Measurements from ENCODE around the gene RAB34.

RAB34 gene, protein sequence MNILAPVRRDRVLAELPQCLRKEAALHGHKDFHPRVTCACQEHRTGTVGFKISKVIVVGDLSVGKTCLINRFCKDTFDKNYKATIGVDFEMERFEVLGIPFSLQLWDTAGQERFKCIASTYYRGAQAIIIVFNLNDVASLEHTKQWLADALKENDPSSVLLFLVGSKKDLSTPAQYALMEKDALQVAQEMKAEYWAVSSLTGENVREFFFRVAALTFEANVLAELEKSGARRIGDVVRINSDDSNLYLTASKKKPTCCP

DNA sequence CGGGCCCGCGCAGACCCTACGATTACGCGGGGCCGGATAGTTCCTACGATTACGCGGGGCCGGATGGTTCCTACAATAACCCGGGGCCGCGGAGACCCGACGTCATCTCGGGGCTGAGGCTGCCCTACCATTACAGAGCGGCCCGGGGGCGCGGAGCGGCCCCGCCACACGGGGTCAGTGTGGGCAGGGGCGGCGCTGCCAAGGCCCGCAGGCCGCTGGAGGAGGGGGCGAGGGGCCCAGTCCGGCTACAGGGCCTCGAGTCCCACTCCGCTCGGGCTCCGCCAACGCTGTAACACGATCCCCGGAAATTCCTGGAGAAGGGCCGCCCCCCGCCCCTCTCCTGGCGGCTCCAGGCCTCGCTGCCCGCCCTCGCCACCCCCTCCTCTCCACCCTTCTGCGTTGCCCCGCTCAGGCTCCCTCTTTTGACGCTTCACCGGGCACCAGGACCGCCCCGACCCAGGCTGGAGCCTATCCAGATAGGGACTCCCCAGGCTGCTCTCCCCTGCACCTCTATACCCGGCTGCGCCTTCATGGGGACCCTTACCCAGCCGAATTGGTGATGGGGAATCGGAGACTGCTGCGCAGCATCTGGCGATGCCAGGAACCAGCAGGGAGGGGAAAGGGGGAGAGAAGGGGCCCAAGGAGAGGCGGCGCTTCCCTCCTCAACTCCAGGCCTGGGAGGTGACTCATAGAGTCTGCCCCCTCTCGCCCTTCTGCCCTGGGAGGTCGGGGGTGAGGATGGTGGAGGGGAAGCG lies at the start of gene RAB34:
Gene RAB34, minus strand, starts transcription at position 291 of the 755 bp plus-strand sequence. CDS start 602 bp downstream, outside the sequence.
- peak; percentile 48 for DNase-seq

DNA sequence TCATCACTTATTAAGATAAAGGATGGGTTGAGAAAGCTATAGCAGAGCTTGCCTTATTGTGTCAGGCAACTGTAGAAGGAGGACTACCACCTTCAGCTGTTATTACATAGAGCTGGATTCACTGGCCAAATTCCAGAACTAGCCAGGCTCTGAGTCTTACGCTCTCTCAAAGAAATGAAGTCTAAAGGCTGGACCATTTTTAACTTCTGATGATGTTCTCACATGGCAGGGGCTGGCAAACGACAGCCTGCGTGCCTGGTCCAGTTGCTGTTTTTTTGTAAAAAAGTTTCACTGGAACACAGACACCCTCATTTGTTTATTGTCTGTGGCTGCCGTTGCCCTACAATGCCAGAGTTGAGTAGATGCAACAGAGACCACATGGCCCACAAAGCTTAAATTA lies 47.4 kb upstream of the RAB34 start:
- no peak for DNase-seq

DNA sequence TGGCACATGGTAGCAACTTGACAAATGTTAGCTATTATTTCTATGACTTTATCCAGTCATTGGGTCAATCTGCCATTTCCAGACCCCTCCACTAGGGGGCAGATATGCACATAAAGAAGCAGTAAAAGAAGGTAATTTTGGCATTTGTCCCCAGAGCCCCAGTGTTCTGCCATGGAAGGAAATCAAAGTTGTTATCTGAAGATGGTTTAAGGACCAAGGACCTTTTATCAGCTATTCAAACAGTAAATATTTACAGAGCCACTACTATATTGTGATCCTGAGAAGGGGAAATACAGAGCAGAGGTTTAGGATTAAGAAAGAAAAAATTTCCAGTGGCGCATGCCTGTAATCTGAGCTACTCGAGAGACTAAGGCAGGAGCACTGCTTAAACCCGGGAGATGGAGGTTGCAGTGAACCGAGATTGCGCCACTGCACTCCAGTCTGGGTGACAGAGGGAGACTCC lies 46.2 kb upstream of the RAB34 start:
- peak; percentile 42 for DNase-seq

DNA sequence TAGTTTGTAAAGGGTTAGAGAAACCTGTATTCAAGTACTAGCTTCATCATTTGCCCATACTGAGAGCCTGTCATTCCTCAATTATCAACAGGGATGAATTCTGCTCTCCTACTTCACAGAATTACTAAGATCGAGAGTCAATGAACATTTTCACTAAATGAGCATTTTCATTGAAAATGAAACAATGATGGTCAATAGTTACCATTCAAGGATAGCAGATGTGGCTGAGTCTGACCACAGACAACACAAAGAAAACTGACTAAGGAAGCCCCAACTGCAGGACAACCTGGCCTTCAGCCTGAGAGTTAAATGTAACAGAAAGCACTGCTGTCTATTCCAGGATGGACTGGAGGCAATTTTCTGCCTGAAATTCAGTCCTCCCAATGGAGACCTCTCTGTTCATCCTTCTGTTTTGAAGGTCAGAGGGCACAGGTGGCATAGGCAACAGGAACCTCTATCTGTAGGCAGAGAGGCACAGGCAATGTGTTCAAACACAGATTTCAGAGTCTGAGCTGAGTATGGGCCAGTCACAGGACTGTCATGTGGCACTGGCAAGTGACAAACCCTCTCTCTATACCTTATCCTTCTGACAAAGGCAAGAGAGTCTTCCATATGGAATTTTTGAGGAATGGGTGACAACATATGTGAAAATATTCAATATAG lies 45.6 kb upstream of the RAB34 start:
- no peak for DNase-seq

DNA sequence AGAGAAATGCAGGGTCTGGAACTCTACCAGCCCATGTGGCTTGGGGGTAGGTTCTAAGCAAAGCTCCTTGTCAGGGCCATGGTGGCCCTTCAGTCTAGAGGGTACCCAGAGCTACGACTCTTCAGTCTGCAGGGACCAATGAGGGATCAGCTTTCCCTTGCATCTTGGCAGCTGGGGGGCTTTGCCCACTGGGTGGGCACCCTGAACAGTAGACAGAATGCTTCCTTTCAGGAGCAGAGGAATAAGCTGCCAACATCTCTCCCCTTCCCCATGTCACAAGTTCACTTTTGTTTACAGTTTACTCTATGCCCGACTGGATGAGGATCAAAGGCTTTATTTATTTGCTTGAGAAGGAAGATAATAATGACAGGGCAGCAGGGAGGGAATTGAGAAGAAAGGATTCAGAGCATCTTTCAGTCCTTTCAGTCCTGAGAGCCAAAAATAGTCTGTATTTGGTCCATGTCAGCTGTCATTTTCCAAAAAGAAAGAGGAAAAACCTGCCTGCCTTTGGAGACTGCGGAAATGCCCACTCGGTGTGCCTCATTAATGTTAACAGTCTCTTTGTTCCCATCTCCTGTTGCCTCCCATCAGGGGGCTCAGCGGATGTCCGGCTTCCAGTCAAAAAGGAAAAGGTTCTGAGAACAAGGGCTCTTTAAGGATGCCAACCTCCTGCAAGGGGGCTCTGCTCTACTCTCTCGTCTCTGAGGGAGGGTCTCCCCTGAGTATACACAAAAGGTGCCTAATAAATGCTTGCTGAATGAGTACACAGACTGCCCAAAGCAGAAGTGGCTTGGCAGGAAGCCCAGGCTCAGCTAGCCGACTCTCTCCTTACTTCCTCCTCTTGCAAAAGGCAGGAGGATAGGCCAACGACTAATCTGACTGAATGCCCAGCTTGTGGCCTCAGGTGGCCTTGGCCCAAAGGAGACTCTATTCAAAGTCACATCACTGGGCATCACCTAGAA lies 43.2 kb upstream of the RAB34 start:
- DNase-seq, result no peak

DNA sequence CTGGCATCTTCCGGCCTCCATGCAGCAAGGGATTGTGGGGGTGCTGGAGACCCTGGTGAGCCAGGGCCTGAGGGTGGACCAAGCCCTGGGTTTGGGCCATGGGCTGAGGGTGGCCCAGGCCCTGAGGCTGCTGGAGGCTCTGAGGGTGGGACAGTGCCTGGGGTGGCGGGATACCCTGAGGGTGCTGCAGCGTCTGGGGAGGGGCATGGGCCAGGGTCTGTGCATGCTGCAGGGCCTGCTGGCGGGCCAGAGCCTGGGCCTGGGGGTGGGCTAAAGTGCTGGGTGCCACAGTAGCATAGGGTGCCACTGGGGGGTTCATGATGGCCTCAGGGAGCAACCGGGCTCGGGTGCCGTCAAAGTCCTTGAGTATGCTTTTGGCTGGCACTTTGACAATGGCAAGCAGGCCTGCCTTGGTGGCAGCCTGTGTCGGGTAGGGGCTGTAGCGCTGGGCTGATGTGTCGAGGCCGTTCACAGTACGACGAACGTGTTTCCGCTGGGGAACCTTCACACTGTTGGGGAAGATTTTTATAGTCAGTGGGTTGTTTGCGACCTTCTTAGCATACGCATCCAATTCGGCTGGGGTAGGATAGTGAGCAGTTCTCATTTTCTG lies 41.7 kb upstream of the RAB34 start:
- DNase-seq, result no peak

DNA sequence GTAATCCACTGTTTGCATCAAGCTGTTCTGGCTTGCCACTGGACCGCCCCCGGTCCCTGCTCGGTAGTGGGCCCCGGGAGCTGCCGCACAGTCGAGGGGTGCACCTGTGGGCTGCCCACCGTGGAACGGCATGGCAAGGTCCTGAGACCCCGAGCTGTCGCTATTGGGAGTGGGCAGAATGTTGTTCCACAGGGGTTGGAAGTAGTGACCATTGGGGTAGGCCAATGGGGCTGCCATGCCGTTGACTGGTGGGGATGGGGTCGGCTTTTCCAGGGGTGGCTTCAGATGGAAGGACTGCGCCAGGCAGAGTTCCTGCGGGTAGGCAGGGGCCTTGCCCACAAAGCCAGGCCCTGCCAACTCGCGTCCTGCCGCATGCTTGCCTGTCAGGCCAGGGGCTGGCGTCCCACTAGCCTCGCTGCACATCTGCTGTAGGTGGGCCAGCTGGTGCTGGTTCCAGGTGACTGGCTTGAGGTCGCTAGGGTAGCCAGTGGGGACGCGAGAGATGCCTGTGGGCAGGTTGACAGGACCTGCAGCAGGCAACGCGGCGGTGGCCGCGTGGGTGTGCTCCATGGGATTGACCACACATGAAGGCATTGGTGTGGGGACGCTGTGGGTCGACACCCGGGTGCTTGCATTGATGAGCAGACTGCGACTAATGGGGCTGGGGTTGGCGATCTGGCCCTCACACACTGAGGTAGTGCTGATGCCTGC lies 40.9 kb upstream of the RAB34 start:
- DNase-seq, result no peak

DNA sequence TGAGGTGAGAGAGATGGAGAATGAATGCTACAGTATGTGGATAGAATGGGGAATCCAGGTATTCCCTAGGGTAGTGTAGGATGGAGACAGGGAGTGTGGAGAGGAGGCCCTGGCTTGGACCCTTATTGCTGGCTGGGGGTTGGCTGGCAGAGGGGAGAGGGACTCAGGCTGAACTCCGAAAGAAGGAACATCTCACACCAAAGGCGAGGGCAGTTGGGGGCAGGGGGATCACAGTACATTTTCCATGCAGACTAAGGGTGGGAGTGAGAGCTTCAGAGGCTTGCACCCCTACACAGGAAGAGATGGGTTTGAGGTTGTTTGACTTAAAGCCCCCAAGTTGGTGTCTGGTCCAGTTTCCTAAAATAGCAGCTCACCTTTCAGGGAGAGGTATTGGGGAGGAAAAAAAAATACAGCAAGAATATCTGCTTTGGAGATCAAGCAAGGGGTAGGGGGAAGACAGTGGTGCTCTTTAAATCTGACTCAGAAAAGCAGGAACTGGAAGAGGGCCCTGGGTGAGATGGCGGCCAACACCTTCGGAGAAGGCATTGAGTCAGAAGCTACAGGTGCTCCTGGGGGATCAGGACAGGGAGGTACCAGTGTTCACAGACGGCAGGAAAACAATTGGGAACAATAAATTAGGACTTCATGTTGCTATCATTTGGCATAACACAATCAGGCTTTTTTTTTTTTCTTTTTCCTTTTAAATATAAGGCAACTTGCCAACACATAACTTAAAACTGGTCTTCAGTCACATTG lies 38.6 kb upstream of the RAB34 start:
- no peak for DNase-seq

DNA sequence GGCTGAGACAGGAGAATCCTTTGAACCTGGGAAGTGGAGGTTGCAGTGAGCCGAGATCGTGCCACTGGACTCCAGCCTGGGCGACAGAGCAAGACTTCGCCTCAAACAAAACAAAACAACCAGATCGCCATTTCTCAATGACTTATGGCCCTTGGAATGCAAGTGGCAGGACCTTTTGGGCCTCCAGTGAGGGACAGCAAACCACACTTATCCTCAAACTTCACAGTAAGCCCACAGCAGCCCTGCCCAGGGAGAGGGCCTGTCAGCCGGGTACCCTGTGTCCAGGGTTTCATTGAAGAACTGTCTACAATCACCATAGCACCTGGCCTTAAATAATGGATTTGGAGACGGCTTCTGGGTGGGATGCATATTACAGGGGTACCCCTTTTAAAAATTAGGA lies 37.8 kb upstream of the RAB34 start:
- DNase-seq, result no peak

DNA sequence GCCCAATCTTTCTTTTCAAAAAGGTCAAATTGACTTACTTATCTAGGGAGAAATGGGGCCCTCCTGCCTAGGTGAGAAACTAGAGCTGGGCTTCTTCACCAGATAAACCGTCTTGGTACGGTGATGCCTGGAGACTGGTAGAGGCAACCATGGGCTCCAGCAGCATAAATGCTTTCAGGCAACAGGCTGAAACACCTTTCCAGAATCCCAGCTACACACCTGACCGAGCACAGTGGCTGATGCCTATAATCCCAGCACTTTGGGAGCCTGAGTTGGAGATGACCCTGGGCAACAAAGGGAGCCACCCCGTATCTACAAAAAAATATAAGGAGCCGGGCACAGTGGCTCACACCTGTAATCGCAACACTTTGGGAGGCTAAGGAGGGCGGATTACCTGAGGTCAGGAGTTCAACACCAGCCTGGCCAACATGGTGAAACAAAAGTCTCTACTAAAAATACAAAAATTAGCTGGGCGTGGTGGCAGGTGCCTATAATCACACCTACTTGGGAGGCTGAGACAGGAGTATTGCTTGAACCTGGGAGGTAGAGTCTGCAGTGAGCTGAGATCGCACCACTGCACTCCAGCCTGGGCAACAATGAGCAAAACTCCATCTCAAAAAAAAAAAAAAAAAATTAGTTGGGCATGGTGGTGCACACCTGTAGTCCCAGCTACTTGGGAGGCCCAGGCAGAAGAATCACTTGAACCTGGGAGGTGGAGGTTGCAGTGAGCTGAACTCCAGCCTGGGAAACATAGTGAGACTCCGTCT lies 34.1 kb upstream of the RAB34 start:
- no peak for DNase-seq

DNA sequence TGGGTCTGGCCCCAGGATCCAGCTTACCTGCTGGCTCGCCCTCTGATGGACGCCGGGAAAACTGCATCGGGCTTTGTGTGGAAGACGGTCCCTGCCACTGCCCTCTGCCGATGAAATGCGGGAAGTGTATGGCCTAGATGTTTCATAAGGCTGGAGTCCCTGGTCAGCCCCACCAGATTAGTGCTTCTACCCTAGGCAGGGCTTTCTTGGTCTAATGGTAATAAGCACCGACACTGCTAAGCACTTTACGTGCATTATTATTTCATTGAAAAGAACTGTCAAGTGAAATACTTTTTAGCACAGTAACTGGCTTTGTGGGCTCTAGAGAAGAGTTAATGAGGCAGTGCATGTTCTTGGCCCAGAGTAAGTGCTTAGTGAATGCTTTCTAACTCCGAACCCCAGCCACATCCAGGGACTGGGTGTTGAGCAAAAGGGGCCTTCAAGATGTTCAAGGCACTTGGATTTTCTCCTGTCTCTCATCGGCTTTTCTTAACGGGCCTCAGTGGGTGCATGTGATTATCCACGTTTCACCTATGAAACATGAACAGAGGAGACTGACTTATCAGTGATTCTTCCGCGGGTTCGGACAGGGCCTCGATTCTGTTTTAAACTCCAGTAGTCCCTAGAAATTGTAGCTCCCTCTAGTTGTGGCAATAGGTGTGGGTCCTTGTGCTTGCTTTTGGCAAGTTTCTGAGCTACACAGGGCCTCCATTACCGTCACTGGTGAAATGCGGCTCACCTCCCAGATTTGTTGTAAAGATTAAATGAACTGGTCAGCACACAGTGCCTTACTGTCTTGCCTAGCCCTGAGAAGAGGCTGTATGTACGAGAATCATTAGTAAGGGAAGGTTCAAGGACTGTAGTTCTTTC lies 32.7 kb upstream of the RAB34 start:
- DNase-seq, result peak; percentile 69

DNA sequence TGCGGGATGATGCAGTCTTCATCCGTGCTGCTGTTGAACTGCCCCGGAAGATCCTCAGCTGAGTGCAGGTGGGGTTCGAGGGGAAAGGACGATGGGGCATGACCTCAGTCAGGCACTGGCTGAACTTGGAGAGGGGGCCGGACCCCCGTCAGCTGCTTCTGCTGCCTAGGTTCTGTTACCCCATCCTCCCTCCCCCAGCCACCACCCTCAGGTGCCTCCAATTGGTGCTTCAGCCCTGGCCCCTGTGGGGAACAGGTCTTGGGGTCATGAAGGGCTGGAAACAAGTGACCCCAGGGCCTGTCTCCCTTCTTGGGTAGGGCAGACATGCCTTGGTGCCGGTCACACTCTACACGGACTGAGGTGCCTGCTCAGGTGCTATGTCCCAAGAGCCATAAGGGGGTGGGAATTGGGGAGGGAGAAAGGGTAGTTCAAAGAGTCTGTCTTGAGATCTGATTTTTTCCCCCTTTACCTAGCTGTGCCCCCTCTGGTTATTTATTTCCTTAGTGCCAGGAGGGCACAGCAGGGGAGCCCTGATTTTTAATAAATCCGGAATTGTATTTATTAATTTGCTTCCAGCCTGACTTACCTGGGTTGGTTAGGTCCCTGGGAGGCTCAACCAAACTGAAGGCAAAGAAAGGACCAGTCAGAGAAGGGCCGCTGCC lies 32.0 kb upstream of the RAB34 start:
- no peak for DNase-seq

DNA sequence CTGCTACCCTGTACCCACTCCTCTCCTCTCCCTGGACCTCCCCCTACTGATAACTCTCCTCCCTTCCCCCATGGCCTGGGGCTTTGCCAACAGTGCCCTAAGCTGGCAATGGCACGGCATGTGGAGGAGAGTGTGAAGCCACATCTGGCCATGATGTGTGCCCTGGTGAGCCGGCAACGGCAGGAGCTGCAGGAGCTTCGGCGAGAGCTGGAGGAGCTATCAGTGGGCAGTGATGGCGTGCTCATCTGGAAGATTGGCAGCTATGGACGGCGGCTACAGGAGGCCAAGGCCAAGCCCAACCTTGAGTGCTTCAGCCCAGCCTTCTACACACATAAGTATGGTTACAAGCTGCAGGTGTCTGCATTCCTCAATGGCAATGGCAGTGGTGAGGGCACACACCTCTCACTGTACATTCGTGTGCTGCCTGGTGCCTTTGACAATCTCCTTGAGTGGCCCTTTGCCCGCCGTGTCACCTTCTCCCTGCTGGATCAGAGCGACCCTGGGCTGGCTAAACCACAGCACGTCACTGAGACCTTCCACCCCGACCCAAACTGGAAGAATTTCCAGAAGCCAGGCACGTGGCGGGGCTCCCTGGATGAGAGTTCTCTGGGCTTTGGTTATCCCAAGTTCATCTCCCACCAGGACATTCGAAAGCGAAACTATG lies 31.3 kb upstream of the RAB34 start:
- no peak for DNase-seq

DNA sequence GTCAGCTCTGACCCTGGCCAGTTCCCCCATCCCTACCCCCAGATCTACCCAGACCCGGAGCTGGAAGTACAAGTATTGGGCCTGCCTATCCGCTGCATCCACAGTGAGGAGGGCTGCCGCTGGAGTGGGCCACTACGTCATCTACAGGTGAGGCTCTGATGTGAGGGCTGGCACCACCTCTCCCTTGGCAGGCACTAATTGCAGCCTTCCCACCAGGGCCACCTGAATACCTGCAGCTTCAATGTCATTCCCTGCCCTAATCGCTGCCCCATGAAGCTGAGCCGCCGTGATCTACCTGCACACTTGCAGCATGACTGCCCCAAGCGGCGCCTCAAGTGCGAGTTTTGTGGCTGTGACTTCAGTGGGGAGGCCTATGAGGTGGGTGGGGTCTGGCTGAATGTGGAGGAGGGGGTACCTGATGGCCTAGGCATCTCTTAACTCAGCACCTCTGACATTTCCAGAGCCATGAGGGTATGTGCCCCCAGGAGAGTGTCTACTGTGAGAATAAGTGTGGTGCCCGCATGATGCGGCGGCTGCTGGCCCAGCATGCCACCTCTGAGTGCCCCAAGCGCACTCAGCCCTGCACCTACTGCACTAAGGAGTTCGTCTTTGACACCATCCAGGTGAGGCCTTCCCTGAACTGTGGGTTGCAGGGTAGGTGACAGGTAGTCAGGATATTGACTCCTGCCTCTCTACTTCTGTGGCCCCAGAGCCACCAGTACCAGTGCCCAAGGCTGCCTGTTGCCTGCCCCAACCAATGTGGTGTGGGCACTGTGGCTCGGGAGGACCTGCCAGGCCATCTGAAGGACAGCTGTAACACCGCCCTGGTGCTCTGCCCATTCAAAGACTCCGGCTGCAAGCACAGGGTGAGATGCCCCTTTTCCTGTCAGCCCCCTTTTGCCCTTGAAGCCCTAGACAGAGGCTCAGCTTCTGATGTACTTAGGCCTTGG lies 30.4 kb upstream of the RAB34 start:
- DNase-seq, result no peak

DNA sequence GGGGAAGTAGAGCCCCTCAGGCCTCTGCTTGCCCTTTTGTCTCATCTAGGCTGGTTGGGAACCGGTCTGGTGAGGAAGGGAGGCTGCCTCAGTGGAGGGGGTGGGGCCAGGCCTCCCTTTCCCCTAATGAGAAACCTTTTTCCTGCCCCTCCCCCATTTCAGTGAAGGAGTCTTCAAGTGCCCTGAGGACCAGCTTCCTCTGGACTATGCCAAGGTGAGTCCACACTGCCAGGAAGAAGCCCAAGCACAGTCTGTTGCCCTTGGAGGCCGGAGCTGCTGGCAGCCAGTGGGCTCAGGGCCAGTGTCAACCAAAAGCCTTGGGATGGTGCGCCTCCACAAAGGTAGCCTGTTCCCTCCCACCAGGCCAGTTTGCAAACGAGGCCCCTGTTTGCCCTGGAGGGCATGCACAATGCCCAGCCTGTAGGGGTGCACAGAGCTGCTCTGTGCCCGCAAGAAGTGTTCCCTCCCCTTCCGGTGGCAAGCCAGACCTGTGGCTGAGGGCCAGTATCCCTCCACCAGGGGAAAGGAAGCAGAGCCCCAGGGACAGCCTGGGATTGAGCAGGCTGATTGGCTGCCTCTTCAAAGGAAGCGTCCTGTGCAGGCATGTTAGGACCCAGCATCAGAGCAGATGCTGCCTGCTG lies 29.5 kb upstream of the RAB34 start:
- peak; percentile 20 for DNase-seq

DNA sequence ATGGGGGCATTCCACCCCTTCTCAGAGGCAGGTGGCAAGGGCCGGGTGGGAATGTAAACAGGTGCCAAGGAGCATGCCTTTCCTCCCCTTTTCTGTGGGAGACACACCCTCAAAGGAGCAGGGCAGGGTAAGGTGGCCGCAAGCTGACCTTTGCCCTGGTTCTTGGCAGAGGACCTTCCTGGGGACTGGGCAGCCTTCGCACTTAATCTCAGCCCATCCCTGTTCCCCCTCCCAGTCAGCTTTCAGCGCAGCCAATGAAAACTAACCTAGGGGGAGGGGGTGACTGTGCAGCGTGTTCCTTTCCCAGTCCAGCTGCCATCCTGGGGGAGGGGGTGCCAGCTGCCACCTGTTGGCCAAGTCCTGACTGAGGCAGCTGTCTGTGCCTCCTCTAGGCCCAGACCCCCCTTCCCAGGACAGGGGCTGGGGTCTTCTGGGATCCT lies 29.0 kb upstream of the RAB34 start:
- DNase-seq, result peak; percentile 84

Measured in NCI-H524 treated with DMSO at 0.1 percent for 48 hours (cell line).